B cell (primary cell): ENCODE data around the gene RARRES2. TPM values are rescaled to one million over a fixed set of nuclear protein-coding genes. Genes with fewer than 3 reads are reported as not detected.

Experiments
- ATAC-seq: fragments of 200-7000 bp; cut with Tn5 transposase; one replicate; pipeline ENCODE4 v1.10.0; 2021; ENCODE audit warnings: low read depth, mild to moderate bottlenecking, moderate number of reproducible peaks, moderate library complexity
- CTCF ChIA-PET: fragments of 350-600 bp; sonication (Branson Sonifier 250); formaldehyde crosslinking; loops from one replicate; lab custom pipeline; 2021; ENCODE audit warnings: antibody characterized with exemption, inconsistent platforms; lab: Charles Lee
- POLR2A ChIA-PET: fragments of 350-600 bp; sonication (Branson Sonifier 250); formaldehyde crosslinking; loops from one replicate; lab custom pipeline; 2021; ENCODE audit warnings: antibody characterized with exemption; lab: Charles Lee
- DNase-seq: peaks from one replicate; pipeline ENCODE4 v3.0.0; 2013
- H2AFZ ChIP-seq: 2 replicates; pipeline ENCODE4 v1.6.1; 2012; ENCODE audit warnings: mild to moderate bottlenecking, low read depth, low read length; ENCODE audit not compliant: insufficient read depth, poor library complexity, severe bottlenecking
- H3K27ac ChIP-seq, 2 donors: 1 replicate in 1 of 2; 2 replicates in 1 of 2; pipeline ENCODE4 v1.5.1; 2012 to 2013; ENCODE audit warnings: low read length in 2 of 2, mild to moderate bottlenecking in 2 of 2, moderate library complexity in 1 of 2
- H3K27me3 ChIP-seq, 4 experiments: fragments of 200-600 bp in 1 of 4; sonication (generic) in 1 of 4; replicated peaks in 1 of 4; 1 replicate in 2 of 4; 2 replicates in 2 of 4; pipeline versions ENCODE4 v1.6.1 to v1.7.0; 2013 to 2016; ENCODE audit warnings: low read length in 3 of 4, mild to moderate bottlenecking in 2 of 4, mixed read lengths in 1 of 4, moderate library complexity in 1 of 4; ENCODE audit not compliant: insufficient read depth in 4 of 4, control insufficient read depth in 3 of 4; ENCODE audit errors: control extremely low read depth in 1 of 4
- H3K36me3 ChIP-seq, 2 experiments: replicated peaks in 1 of 2; 1 replicate in 1 of 2; 2 replicates in 1 of 2; pipeline versions ENCODE4 v1.6.1 to v1.7.1; 2013; ENCODE audit warnings: low read length in 1 of 2; ENCODE audit not compliant: insufficient read depth in 2 of 2, control insufficient read depth in 1 of 2; ENCODE audit errors: control extremely low read depth in 1 of 2, extremely low read depth in 1 of 2
- H3K4me1 ChIP-seq, 2 donors: fragments of 200-600 bp in 1 of 2; sonication (generic) in 1 of 2; 1 replicate in 1 of 2; 2 replicates in 1 of 2; pipeline versions ENCODE4 v1.5.1 to v1.6.1; 2013 to 2017; ENCODE audit warnings: low read length in 2 of 2; ENCODE audit not compliant: control insufficient read depth in 2 of 2, insufficient read depth in 2 of 2
- H3K4me2 ChIP-seq: replicated peaks from 2 replicates; pipeline ENCODE3; 2012; ENCODE audit warnings: mild to moderate bottlenecking, low read depth, low read length; ENCODE audit not compliant: poor library complexity, severe bottlenecking
- H3K4me3 ChIP-seq, 5 experiments: fragments of 200-600 bp in 1 of 5; sonication (generic) in 1 of 5; 1 replicate in 3 of 5; 2 replicates in 2 of 5; pipeline versions ENCODE4 v1.5.1 to v1.7.0; 2011 to 2016; ENCODE audit warnings: low read length in 4 of 5, mild to moderate bottlenecking in 4 of 5, low read depth in 2 of 5, control low read depth in 1 of 5, moderate library complexity in 1 of 5; ENCODE audit not compliant: insufficient read depth in 1 of 5; ENCODE audit errors: control extremely low read depth in 1 of 5, extremely low read depth in 1 of 5
- H3K79me2 ChIP-seq: fragments of 200-600 bp; sonication (generic); one replicate; pipeline ENCODE4 v1.6.0; 2016; ENCODE audit warnings: low read length; ENCODE audit not compliant: control insufficient read depth, insufficient read depth
- H3K9ac ChIP-seq: fragments of 200-600 bp; sonication (generic); 2 replicates; pipeline ENCODE4 v1.6.1; 2017; ENCODE audit warnings: mild to moderate bottlenecking, low read length, moderate library complexity
- H3K9me3 ChIP-seq, 3 donors: one replicate each; pipeline versions ENCODE4 v1.6.1 to v1.7.1; 2013; ENCODE audit warnings: low read length in 2 of 3; ENCODE audit not compliant: control insufficient read depth in 2 of 3, insufficient read depth in 1 of 3; ENCODE audit errors: control extremely low read depth in 1 of 3
- H4K20me1 ChIP-seq: 2 replicates; pipeline ENCODE4 v1.6.0; 2012; ENCODE audit warnings: mild to moderate bottlenecking, low read length; ENCODE audit not compliant: insufficient read depth, control insufficient read depth, poor library complexity, severe bottlenecking
- H3K27ac Mint-ChIP-seq: one replicate; pipeline ENCODE4 v1.8.0; 2021; ENCODE audit warnings: mixed read lengths
- H3K27me3 Mint-ChIP-seq: one replicate; pipeline ENCODE4 v1.8.0; 2021; ENCODE audit warnings: mixed read lengths
- H3K4me1 Mint-ChIP-seq: one replicate; pipeline ENCODE4 v1.8.0; 2021; ENCODE audit warnings: mixed read lengths
- H3K4me3 Mint-ChIP-seq: one replicate; pipeline ENCODE4 v1.8.0; 2021; ENCODE audit warnings: mixed read lengths
- H3K9me3 Mint-ChIP-seq: one replicate; pipeline ENCODE4 v1.8.0; 2022; ENCODE audit warnings: mixed read lengths; ENCODE audit not compliant: insufficient read depth
- CTCF ChIP-seq: fragments of 200-600 bp; IDR thresholded peaks from one replicate; pipeline ENCODE4 v1.8.0; 2022; ENCODE audit warnings: antibody characterized with exemption, mild to moderate bottlenecking
- EZH2 ChIP-seq: IDR thresholded peaks from 2 replicates; pipeline ENCODE4 v1.6.1; 2012; ENCODE audit warnings: borderline replicate concordance, low read depth, mild to moderate bottlenecking, moderate library complexity, low read length; ENCODE audit not compliant: insufficient read depth, poor library complexity, severe bottlenecking
- WGBS: methylation state at CpG from one replicate; pipeline ENCODE4 v1.1.5; 2013; ENCODE audit warnings: missing lambda C conversion rate; ENCODE audit not compliant: insufficient coverage; 5-methylcytosine and 5-hydroxymethylcytosine counted together
- intact Hi-C: fragments of 100-400 bp; cut with micrococcal nuclease; formaldehyde crosslinking; loops from one replicate; pipeline ENCODE4 v1.10.0; 2022
- polyA plus RNA-seq: library from polyadenylated mRNA; depleted of rRNA; stranded (reverse); fragments of >200 nt; gene quantifications from 2 replicates; pipeline ENCODE4 v1.2.3, GENCODE V29; 2012
- total RNA-seq, 2 donors: library from RNA; stranded (reverse); fragments of 120-200 nt in 1 of 2; gene quantifications; 1 replicate in 1 of 2; 2 replicates in 1 of 2; pipeline versions ENCODE4 v1.2.3 to v1.2.4, GENCODE V29; 2013 to 2022

RARRES2 gene
- total and polyA plus RNA-seq, 2 donors (not counting 1 experiment from before 2014, with no cell fraction given) = not detected

DNA sequence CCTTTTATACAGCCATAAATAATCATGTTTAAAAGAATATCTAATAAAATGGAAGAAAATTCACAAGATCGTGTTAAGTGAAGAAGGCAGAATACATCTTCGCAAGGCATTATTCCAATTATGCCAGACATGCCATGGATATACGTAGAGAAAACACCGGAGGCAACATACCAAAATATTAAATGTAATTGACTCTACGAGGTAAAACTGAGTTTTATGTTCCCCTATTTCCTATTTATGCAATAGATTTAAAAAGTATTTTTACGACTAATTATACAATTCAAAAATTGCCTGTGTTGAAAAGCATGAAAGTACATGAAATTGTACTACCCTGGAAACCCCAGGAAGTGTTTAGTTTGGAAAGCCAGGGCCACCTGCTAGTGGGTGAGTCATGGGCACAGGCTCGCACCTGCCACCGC, 26.3 kb upstream of the RARRES2 start:
- TF ChIP-seq EZH2 (no peak), CTCF (no peak)
- H3K9me3 ChIP-seq = no peaks in the 10 kb centered on the region
- peak overlapping the region in 4 of 5 experiments; percentile 67 to 98 (median 88) for H3K4me3 ChIP-seq
- ATAC-seq (no peak), DNase-seq (no peak)
- peaks cover 57 to 67% of the 10 kb centered on the region in 2 donors for H3K4me1 ChIP-seq
- peak overlapping the region; percentile 85 for H3K4me2 ChIP-seq
- peak overlapping the region; percentile 92 for H3K4me3 Mint-ChIP-seq
- peak overlapping the region; percentile 88 for H3K9ac ChIP-seq
- peaks cover 21% of the 10 kb centered on the region for H3K79me2 ChIP-seq
- peak overlapping the region; percentile 98 to 99 for H3K27ac ChIP-seq
- H3K27ac Mint-ChIP-seq = peak overlapping the region; percentile 97
- H3K36me3 ChIP-seq = peaks cover 0 to 18% of the 10 kb centered on the region in 2 experiments
- 0% methylated on average over 2 of the region's 8 CpGs for WGBS
- H3K27me3 ChIP-seq = no peaks in the 10 kb centered on the region
- no peaks in the 10 kb centered on the region for H3K27me3 Mint-ChIP-seq
- H3K9me3 Mint-ChIP-seq = no peaks in the 10 kb centered on the region
- ChIA-PET POLR2A (interaction anchor here (0.7 to 6.6 kb wide), 3 partner anchors 9 to 39 kb away, joined by 7 to 120 read pairs (median 64); partner anchors contain the start of gene ZNF775), CTCF (interaction anchor here (2.9 to 7.3 kb wide), 3 partner anchors 10 to 39 kb away, joined by 20 to 71 read pairs (median 59); a partner anchor contains a TSS)
- intact Hi-C loops = loop anchor here (1.0 to 10.0 kb wide), 4 partner anchors 39 to 691 kb away; partner anchors contain the start of genes ABCB8, ATG9B and SLC4A2
- H2AFZ ChIP-seq = peak overlapping the region; percentile 76
- H4K20me1 ChIP-seq = peaks cover 19% of the 10 kb centered on the region
- H3K4me1 Mint-ChIP-seq = peaks cover 68% of the 10 kb centered on the region
